Right hindlimb (tissue), 1 donor: Measurements from ENCODE around the gene SOX9.
A peak's percentile ranks its signal among the peaks of the same experiment; 100 is the strongest.
"Not testable (repeated sequence)": the region's sequence is repeated elsewhere in the genome, so short reads cannot be mapped to it uniquely, and the experiment has no call there.

Experiments used
- DNase-seq: peaks from one replicate; pipeline ENCODE4 v3.0.0-alpha.2; 2018

Gene SOX9

DNA sequence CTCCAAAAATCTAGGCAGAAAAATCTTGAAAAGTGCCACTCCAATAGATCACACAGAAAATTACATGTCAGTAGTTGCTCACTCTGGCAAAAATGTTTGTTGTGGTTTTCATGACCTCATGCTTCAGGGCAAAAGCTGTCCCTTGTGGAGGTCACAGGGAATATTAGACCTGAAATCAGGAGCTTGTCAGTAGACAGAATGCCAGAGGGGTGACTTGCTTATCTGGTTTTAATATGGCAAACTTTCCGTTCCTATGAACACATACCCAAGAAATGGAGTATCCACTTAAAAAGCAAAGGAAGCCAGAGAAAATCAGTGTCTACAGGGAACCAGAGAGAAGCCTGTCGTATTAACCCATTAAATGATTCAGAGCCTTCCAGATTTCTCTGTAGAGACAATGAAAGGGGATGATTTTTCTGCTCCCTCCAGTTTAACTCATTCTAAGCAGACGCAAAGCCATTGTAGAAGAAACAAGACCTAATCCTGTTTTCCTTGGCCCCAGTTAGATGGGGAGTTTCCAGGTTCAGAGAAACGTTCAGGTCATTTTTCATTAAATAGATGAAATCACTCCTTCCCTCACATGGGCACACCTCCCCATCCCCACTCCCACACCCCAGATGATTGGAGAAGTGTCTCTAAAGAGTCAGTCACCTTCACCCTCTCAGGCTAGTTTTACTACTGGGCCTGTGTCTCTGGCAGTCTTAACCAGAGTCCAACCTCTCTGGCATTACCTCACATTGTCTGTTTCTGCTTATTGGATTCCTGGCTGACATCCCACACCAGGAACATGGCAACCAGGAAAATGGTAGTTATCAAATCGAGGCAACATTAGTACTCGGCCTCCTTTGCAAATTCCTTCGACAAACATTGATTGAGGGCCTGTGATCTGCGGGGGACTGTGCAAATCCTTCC lies 6.0 kb downstream of the SOX9 start:
- DNase-seq: no peak

DNA sequence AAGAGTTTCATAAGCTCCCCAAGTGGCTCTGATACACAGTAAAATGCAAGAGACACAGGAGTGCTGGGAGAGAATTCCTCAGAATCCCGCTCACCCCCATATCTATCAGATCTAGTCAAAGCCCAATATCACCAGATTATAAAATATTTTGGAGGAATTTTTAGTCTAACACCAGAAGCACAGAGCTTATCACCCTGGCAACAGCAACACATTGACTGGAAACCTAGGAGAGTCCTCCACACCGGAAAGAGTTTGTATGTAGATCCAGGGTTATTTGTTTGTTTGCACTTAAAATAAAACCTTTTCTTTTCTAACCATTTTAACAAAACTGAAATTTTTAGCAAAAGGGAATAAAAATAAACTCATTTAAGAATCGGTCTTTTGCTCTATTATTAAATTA lies 7.2 kb downstream of the SOX9 start:
- no peak for DNase-seq

DNA sequence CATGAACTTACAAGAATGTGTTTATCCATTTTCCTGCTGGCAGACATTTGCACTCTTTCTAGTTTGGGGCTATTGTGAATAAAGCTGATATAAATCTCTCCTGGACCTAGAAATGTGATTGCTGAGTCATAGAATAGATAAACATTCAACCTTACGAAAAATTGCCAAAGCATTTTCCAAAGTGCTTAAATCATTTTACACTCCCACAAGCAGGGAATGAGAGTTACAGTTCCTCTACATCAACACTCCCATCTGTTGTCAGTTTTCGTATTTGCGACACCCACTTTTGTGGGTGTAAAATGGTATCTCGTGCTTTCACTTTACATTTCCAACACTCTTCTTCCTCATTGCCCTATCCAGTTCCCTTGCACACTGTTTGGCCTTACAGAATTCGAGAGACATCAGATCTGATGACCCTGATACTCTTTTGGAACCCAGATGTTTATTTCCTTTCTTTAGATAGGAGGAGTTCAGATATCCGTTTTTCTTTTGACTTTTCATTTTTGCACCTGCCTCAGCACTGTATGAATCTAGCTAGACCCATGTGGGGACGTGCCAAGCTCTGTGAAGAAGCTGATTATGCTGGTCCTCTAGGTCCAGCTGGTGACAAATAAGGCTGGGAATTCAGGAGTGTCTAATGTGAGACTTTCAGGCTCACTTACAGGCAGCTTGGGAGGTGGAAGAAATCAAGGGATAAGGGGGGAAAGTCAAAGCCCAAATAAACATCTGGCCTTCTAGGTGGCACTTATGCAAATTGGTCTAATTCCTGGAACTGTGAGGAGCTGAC lies 14.0 kb downstream of the SOX9 start:
- no peak for DNase-seq

DNA sequence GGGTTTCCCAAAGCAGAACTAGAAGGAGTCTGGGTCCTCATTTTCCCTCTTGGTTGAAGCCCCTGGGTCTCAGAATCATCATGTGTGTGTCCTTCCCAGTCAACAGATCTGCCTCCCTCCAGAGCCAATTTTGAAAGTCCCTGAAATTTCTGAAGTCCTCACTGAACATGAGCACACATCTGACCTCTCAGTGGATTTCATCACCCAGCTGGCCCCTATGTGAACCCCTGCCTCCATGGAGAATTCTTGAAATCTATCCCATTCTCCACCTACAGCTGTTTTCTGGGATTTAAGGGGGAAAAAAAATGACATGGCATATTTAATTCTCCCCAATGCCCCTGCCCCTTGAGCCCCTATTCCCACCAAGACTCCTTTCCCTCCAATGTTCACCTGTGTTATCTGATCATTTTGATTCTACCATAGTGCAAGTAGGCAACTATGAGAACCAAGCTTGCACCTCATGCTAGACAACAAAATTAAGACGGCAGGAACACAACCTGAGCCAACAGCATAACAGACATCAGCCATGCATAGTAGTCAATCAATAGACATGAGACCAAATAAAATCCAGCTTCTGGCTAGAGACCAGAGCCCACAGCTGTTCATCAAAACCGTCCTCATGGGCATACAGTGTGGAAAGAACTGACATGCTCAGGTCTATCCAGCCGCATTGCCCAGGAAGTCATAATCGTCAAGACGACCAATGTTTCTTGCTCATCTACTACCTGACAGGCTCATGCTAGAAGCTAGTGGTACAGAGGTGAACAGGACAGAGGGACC lies 14.9 kb downstream of the SOX9 start:
- peak; percentile 79 for DNase-seq

DNA sequence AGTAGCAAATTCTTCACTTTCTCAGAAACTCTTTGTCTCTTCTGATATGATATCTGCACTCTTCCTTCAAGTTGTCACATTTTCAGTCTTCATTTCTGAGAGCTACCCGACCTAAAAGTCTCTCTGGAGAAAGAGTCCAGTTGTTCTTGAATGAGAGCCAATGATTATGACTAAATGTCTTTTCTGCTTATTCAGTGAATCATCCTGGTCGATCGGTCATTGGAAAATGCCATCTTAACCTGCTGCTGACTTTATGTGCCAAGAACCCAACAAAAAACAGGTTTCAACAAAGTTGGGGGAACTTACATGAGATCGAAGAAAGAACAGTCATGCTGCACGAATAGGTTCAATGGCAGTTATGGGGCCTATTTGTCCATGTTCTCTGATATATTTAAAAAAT lies 15.9 kb downstream of the SOX9 start:
- no peak for DNase-seq

DNA sequence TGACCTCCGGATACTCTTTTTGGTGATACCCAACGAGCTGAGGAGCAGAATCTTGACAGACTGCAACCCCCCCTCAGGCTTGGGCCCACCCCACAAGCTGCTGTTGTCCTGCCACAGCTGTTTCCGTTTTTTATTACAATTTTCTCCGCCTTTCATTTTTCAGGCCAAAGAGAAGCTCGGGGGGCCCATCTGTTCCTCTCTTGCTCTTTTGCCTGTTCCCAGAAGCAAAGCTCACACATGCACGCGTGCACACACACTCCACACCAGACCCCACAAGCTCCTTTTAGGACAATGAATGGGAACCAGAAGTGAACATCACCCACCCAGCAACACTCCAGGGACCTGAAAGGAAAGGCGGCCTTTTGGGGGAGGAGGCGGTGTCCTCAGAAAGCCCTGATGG lies 16.3 kb downstream of the SOX9 start:
- peak; percentile 76 for DNase-seq

DNA sequence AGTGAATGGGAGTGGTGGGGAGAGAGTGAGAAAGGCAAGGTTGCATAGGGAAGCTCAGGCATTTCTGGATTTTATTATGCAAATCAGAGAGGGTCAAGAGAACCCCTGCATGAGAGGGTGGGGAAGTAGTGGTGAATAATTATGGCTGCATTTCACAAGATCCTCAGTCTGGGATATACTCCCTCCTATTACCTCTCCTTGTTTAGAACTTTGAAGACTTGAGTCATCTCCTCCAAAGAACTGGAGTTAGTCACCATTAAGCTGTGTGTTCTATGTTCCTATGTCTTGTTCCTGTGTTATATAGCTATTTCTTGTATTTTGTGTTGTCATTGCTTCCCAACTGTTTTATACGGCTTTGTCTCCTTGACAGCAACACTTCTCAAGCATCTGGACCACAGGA lies 18.4 kb downstream of the SOX9 start:
- no peak for DNase-seq

DNA sequence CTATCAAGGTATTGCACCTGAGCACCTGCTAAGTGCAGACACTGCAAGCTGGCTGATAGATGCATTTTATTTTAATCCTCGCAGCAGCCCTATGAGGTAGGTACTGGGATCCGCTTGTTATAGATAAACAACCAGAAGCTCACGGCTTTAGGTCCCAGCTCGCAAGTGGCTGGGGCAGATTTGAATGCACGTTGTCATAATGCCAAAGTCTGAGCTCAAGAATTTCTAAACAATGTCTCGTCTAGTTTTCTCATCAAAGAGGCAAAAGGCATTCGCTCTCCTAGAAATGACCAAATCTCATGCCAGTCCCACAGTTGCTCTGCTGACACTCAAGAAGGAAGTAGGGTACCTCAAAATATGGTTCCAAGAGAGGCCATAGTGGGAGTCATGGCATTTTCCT lies 20.5 kb downstream of the SOX9 start:
- no peak for DNase-seq

DNA sequence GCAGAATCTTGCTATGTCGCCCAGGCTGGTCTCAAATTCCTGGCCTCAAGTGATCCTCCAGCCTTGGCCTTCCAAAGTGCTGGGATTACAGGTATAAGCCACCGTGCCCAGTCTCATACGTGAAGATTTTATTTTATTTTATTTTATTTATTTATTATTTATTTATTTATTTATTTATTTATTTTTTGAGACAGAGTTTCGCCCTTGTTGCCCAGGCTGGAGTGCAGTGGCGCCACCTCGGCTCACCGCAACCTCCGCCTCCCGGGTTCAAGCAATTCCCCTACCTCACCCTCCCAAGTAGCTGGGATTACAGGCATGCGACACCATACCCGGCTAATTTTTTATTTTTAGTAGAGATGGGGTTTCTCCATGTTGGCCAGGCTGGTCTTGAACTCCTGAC lies 21.3 kb downstream of the SOX9 start:
- not testable (repeated sequence) for DNase-seq

DNA sequence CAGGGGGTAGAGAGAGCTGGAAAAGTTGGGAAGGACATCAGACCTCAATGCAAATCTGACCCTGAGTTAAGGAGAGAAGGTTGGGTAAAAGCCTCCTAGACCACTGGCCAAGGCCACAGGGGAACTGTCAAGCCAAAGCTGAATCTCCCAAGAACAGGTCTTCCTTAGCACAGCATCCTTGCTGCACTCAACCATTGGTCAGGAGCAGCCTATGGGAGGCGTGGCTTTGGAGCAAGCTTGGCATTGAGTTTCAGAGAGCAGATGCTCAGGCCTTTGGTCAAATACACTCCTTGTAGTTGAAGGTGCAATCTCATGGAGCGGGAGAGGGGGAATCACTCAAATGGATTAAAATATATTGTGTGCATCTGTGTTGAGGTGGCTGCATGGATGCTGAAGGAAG lies 21.8 kb downstream of the SOX9 start:
- no peak for DNase-seq

DNA sequence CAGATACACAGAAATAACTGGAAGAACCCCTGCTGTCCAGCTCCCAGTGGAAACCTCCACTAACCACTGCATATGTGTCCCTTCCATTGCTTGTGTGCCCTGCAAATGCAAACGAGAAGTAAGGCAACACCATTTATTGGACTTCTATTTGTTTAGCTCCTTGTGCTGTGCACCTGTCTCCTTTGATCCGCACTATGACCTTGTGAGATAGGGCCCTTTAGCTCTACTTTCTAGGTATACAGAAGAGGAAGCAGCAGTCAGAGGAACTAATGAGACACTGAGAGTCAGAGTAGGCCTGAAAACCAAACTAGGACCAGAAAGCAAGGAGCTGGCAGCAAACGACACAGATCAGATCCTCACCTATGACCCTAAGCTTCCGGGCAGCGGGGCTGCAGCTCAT lies 22.4 kb downstream of the SOX9 start:
- DNase-seq: no peak

DNA sequence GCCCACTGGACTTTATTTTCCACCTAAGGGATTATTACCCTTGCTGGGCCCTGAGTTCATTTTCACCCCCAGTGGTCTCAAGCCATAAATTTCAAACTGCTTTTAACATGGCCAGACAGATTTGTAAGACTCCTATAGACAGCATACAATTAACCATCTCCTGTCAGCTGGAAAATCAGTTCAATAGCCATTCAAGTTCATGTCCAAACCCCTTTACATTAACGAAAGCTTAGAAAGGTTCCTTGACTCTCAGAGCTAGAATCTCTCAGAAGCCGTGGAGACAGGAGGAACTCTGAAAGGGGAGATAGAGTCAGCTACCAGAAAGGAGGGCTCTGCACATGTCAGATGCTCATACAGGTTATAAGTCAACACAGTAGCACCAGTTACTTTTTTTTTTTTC lies 23.3 kb downstream of the SOX9 start:
- DNase-seq: no peak

DNA sequence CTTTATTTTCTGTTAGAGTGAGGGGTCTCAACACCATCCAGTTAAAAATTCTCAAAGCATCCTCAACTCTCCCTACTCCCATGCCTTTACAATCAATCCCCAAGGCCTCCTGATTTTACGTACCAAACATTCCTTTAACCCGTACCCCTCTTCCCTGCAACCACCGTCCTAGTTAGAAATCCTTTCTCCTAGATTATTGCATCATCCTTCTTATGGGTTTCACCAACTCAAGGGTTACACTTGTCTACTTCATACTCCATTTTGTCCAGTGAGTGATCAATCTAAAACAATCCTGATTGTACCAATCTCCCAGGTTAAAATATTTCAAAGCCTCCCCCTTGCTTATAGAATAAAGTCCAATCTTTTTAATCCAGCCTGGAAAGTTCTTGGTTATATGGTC lies 24.7 kb downstream of the SOX9 start:
- DNase-seq: no peak

DNA sequence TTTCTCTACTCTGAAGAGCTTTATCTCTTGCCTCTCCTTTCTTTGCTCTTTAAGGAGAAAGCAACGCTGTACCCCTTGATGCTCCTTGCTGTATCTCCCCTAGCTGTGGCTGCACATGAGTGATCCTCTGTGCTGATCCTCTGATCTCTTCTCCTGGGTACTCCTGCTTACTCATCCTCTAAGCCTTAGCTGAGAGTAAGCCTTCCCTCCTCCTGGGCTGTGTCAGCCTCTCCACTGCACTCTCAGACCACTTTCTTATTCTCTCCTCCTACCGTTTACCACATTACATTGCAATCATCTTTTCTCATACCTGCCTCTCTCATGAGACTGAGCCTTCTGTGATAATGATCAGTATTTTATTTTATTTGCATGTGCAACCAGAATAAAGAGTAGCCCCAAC lies 25.1 kb downstream of the SOX9 start:
- no peak for DNase-seq

DNA sequence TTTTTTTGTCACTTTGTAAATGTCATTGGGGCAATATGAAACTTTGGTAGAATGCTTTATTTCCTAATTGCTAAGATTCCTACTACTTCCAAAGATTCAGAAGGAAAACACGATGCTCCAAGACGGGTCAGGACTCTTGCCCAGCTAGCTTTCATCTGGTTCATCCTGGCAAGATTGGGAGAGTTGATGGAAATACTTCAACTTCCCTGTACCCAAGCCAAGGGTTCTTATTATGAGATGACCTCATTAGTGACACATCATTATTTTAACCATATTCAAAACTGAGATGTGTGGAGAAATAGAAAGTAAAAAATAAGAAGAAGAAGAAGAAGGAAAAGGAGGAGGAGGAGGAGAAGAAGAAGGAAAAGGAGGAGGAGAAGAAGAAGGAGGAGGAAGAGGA lies 25.6 kb downstream of the SOX9 start:
- no peak for DNase-seq

DNA sequence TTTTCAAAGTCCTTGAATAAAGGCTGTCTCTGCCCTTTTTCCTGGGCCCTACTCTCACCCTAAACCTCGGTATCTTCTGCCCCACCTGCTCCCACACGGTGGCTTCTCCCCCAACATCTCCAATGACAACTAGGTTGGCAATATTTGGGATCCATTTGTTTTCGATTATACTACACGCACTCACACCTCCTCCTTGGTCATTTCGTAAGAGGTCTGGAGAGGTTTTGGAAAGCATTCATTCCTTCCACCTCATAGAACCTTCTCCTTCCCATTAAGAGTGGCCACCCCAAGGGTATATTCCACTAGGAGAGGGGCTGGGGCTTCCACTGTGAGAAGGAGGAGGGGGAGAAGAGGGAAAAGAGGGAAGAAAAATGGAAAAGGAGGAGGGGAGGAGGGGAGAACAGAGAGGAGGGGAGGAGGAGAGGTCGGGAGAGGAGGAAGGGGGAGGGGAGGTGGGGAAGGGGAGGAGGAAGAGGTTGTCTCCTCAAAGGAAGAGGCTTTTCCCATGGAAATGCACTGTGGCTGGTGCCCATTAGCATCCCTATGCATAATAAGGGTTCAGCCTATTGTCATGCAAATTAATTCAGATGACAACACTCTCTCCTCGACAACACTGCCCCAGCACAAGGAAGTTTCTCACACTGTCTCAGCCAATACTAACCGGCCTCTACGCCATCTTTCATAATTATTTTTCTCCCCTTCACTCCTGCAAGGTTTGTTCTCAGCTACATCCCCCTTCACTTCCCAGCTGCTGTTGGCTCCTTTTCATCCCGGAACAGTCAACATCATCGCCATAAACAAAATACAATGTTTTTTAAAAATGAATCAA lies 30.0 kb downstream of the SOX9 start:
- no peak for DNase-seq

DNA sequence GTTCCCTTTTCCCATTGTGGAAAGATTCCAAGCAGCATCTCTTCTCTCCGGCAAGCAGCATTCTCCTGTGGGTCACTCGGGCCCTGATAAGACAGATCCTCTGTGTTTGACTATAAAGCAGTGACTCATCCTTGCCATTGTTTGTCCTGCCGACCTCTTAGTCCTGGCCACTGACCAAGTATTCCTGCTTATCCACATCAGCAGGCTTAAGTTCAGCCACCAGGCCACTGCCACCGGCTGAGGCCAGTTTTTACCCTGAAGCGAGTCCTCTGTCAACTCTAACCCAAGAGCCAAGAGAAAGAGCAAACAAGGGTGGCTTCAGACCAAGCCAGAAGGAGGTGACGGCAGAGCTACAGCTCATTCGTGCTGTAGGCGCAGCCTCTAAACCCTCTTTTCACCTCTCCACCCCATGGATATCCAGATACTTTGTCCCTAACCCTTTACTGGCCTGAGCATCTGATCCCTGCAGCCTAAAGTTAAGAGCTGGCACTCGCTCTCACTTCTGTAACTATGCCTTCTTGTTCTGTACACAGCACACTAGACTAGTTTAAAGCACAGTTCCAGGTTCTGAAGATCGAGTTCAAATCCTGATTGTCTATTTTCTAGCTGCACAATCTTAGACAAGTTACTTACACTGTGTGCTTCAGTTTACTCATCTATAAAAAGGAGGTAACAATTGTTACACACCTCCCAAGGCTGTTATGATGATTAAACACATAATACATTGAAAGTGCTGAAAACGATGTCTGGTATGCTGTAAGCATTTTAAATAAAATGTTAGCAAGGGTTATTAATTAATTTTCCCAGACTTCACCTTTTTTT lies 31.0 kb downstream of the SOX9 start:
- DNase-seq: no peak

DNA sequence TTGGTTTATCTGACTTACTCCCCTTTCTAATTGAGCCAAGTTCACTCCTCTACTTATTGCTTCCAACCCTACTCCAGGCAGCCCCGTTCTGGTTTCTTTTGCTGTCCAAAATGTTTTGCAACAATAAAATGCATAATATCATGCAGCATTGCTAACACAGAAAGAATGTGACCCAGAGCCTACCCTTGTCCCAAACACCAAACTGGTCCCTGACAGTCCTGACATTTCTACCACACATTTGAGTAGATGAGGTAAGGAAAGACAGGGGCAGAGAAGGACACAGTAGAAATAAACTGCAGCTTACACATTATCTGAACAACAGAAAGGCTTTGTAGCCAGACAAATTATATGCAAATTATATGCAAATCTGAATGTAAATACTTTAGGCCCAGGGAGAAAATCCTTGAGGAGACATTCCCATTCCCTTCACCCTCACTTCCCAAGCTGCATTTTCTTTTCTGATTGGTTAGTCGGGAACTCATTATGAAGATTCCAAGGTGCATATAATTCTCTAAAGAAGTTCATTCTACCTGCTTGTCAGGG lies 31.6 kb downstream of the SOX9 start:
- DNase-seq: no peak

DNA sequence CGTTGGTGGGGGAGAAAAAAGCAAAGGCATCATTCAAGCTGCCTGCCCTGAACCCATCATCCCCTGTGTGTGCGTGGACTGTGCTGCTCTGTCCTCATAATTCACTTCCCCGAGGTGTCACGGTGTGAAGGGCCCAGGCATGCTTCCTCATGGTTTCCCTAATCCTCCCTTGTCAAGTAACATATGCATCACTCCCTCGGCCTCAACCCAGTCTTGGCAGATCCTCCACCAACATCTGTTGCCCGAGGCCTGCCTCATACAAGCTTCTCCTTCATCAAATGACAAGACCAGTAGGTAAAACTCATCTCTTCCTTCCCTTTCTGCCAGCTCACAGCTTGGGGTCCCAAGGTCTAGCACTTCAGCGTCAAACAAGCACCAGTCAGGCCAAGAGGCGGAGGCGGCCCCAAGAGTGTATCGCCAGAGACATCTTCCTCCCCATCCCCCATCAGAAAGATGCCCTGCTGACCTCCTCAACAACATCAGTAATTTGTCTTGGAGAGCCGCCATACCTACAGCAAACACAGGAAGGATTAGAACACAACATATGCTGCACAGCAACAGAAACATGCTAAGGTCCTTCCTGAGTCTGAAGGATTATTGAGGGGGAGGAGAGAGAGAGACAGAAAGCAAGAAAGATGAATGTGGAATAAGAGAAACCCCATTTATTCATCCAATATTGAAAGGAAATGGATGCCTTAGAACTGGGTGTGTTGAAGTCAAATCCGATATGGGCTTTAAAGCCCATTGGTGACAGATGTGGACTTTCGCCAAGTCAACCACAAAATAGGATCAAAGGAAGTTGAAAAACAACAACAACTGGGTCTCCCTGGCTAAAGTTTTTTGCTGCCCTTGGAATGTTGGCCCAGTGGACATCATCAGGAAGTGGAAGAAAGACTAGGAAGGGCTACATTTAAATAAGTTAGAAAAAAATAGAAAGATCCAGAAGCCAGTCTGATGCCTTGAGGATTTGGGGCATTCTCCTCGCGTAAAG lies 38.4 kb downstream of the SOX9 start:
- peak; percentile 61 for DNase-seq

DNA sequence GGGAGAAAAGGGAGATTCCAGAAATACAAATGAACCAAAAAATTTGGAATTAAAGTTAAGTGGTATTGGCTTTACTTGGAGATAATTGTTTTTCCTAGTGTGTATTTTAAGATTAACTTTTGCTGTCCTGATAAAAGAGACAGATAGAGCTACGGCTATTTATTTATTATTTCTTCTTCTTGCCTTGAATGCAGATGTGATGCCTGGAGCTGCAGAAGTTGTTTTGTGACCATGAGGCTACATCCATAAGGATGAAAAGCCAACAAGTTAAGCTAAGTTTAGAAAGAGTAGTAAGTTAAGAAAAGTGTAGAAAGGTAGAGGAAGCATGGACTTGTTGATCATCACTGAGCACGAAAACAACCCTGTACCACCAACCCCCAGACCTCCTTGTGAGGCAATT lies 41.7 kb downstream of the SOX9 start:
- no peak for DNase-seq
